HCT116 (cell line): ENCODE results near the gene SVIL. TPM values are rescaled to one million over a fixed set of nuclear protein-coding genes. Genes with fewer than 3 reads are reported as not detected.
A peak's percentile ranks its signal among the peaks of the same experiment; 100 is the strongest.

Experiments used
- ATAC-seq: fragments of 200-7000 bp; cut with Tn5 transposase; 2 replicates; pipeline ENCODE4 v1.9.1; 2020; ENCODE audit warnings: mild to moderate bottlenecking, moderate library complexity
- BruUV-seq: library from RNA; stranded (reverse); fragments of 400-500 nt; replicated peaks from 2 replicates; lab custom pipeline; 2021; lab: Mats Ljungman, UMichigan
- CTCF ChIA-PET: fragments of 300-600 bp; sonication (Branson Sonifier 250); formaldehyde crosslinking; loops from one replicate; lab custom pipeline; 2021; ENCODE audit warnings: antibody characterized with exemption; lab: Charles Lee
- POLR2A ChIA-PET: fragments of 300-600, 350-600 bp; sonication (Branson Sonifier 250); formaldehyde crosslinking; loops from one replicate; lab custom pipeline; 2021; ENCODE audit warnings: antibody characterized with exemption; lab: Charles Lee
- RAD21 ChIA-PET, 2 experiments: fragments of 300-600 bp; sonication (Branson Sonifier 250); formaldehyde crosslinking; loops; one replicate each; lab custom pipeline; 2023; ENCODE audit warnings: low total read pairs in 2 of 2; ENCODE audit not compliant: uncharacterized antibody in 2 of 2, unreplicated experiment in 2 of 2, low non-redundant PET in 1 of 2; lab: Charles Lee
- DNase-seq: peaks from one replicate; pipeline ENCODE4 v3.0.0-alpha.2; 2010; ENCODE audit warnings: low read depth, low spot score
- H2AFZ ChIP-seq: fragments of 200-600 bp; shearing (Covaris generic), sonication (generic); 2 replicates; pipeline ENCODE4 v1.6.1; 2017; ENCODE audit warnings: low read depth, mixed run types, mixed read lengths, antibody characterized with exemption, low read length; ENCODE audit not compliant: poor library complexity, severe bottlenecking
- H3K27ac ChIP-seq: 2 replicates; pipeline ENCODE4 v1.5.1; 2012; ENCODE audit warnings: low read depth, low read length
- H3K27me3 ChIP-seq: fragments of 200-600 bp; sonication (generic); 2 replicates; pipeline ENCODE4 v1.6.1; 2016; ENCODE audit warnings: mixed run types, low read length, mixed read lengths; ENCODE audit not compliant: insufficient read depth
- H3K36me3 ChIP-seq, 2 experiments: fragments of 200-500 bp in 1 of 2; fragments of 200-600 bp in 1 of 2; sonication (Bioruptor generic) in 1 of 2; sonication (generic) in 1 of 2; 2 replicates each; pipeline versions ENCODE4 v1.5.1 to v1.6.1; 2014 to 2016; ENCODE audit warnings: low read length in 2 of 2, inconsistent platforms in 1 of 2, mixed read lengths in 1 of 2, mixed run types in 1 of 2; ENCODE audit not compliant: insufficient read depth in 2 of 2, control insufficient read depth in 1 of 2
- H3K4me1 ChIP-seq, 2 experiments: fragments of 200-600 bp in 1 of 2; sonication (generic) in 1 of 2; 2 replicates each; pipeline versions ENCODE4 v1.5.1 to v1.6.1; 2012 to 2017; ENCODE audit warnings: low read length in 2 of 2, inconsistent platforms in 1 of 2, mild to moderate bottlenecking in 1 of 2, mixed read lengths in 1 of 2, mixed run types in 1 of 2, moderate library complexity in 1 of 2; ENCODE audit not compliant: insufficient read depth in 2 of 2, control insufficient read depth in 1 of 2
- H3K4me2 ChIP-seq: fragments of 200-600 bp; sonication (generic); 2 replicates; pipeline ENCODE4 v1.6.1; 2017; ENCODE audit warnings: mixed run types, low read length, mixed read lengths
- H3K4me3 ChIP-seq, 2 experiments: fragments of 200-600 bp in 1 of 2; sonication (generic) in 1 of 2; replicated peaks in 1 of 2; 2 replicates each; pipeline ENCODE4 v1.5.1; 2011 to 2016; ENCODE audit warnings: low read length in 2 of 2, control low read depth in 1 of 2, low read depth in 1 of 2, mild to moderate bottlenecking in 1 of 2, mixed read lengths in 1 of 2, mixed run types in 1 of 2
- H3K79me2 ChIP-seq: fragments of 200-600 bp; sonication (generic); 2 replicates; pipeline ENCODE4 v1.6.1; 2017; ENCODE audit warnings: mild to moderate bottlenecking, mixed run types, low read length, moderate library complexity, mixed read lengths; ENCODE audit not compliant: insufficient read depth
- H3K9ac ChIP-seq: fragments of 200-600 bp; sonication (generic); 2 replicates; pipeline ENCODE4 v1.6.1; 2016; ENCODE audit warnings: low read length, mixed read lengths
- H3K9me2 ChIP-seq: fragments of 200-600 bp; sonication (generic), shearing (Covaris generic); 2 replicates; pipeline ENCODE4 v1.6.1; 2017; ENCODE audit warnings: mixed run types, mild to moderate bottlenecking, moderate library complexity; ENCODE audit not compliant: insufficient read depth
- H3K9me3 ChIP-seq, 2 experiments: fragments of 200-500 bp in 1 of 2; fragments of 200-600 bp in 1 of 2; sonication (Bioruptor generic) in 1 of 2; sonication (generic) in 1 of 2; 2 replicates each; pipeline ENCODE4 v1.6.1; 2014 to 2017; ENCODE audit warnings: low read length in 2 of 2, mixed read lengths in 2 of 2, inconsistent platforms in 1 of 2, low read depth in 1 of 2, mild to moderate bottlenecking in 1 of 2, mixed run types in 1 of 2, moderate library complexity in 1 of 2; ENCODE audit not compliant: control insufficient read depth in 1 of 2, insufficient read depth in 1 of 2
- H4K20me1 ChIP-seq: fragments of 200-600 bp; sonication (generic), shearing (Covaris generic); 2 replicates; pipeline ENCODE4 v1.6.1; 2017; ENCODE audit warnings: mixed run types, mild to moderate bottlenecking, moderate library complexity; ENCODE audit not compliant: insufficient read depth
- CBX3 ChIP-seq: IDR thresholded peaks from 2 replicates; pipeline ENCODE4 v1.6.1; 2012; ENCODE audit warnings: low read depth
- CEBPB ChIP-seq: IDR thresholded peaks from 2 replicates; pipeline ENCODE4 v1.6.1; 2012; ENCODE audit warnings: low read depth
- EGR1 ChIP-seq: IDR thresholded peaks from 2 replicates; pipeline ENCODE4 v1.6.1; 2012; ENCODE audit warnings: low read depth
- ELF1 ChIP-seq: IDR thresholded peaks from 2 replicates; pipeline ENCODE4 v1.6.1; 2012; ENCODE audit warnings: low read depth, borderline replicate concordance
- EZH2 ChIP-seq: fragments of 200-600 bp; sonication (generic); IDR thresholded peaks from 2 replicates; pipeline ENCODE4 v1.6.1; 2017; ENCODE audit warnings: antibody characterized with exemption, mixed run types
- FOSL1 ChIP-seq: IDR thresholded peaks from 2 replicates; pipeline ENCODE4 v1.6.1; 2012; ENCODE audit warnings: low read depth
- JUND ChIP-seq: IDR thresholded peaks from 2 replicates; pipeline ENCODE4 v1.6.1; 2012
- POLR2A ChIP-seq: IDR thresholded peaks from 2 replicates; pipeline ENCODE4 v1.7.0; 2011; ENCODE audit warnings: borderline replicate concordance; ENCODE audit not compliant: insufficient read depth, insufficient read length; ENCODE audit errors: extremely low read depth
- POLR2AphosphoS5 ChIP-seq: IDR thresholded peaks from 2 replicates; pipeline ENCODE4 v1.6.1; 2011; ENCODE audit warnings: mild to moderate bottlenecking, low read depth, low read length, moderate library complexity
- RAD21 ChIP-seq: IDR thresholded peaks from 2 replicates; pipeline ENCODE4 v1.6.1; 2012; ENCODE audit warnings: low read depth, mild to moderate bottlenecking
- SIN3A ChIP-seq: IDR thresholded peaks from 2 replicates; pipeline ENCODE4 v1.6.1; 2012; ENCODE audit warnings: low read depth
- SP1 ChIP-seq: IDR thresholded peaks from 2 replicates; pipeline ENCODE4 v1.6.1; 2012; ENCODE audit warnings: low read depth
- SRF ChIP-seq: IDR thresholded peaks from 2 replicates; pipeline ENCODE4 v1.6.1; 2012; ENCODE audit warnings: low read depth
- YY1 ChIP-seq: IDR thresholded peaks from 2 replicates; pipeline ENCODE4 v1.6.1; 2011; ENCODE audit warnings: low read length, low read depth, moderate library complexity, mild to moderate bottlenecking; ENCODE audit not compliant: insufficient replicate concordance; ENCODE audit errors: extremely low read depth
- ZFX ChIP-seq: fragments of 450-650 bp; IDR thresholded peaks from 2 replicates; pipeline ENCODE4 v1.6.1; 2017
- ZNF274 ChIP-seq: fragments of 200-500 bp; sonication (Bioruptor generic); IDR thresholded peaks from 2 replicates; pipeline ENCODE4 v1.6.1; 2014; ENCODE audit warnings: mild to moderate bottlenecking, low read depth, low read length, inconsistent platforms
- intact Hi-C: fragments of 100-400 bp; cut with micrococcal nuclease; formaldehyde crosslinking; loops from 2 replicates; pipeline ENCODE4 v1.10.0; 2022
- total RNA-seq: library from RNA; stranded (reverse); gene quantifications from one replicate; pipeline ENCODE4 v1.2.1, GENCODE V29; 2021; ENCODE audit not compliant: unreplicated experiment
- TF ChIP-seq, protein P1 (sequence below), 3 experiments: fragments of 200-600 bp in 1 of 3; sonication (generic) in 1 of 3; IDR thresholded peaks in 2 of 3; conservative IDR thresholded peaks in 1 of 3; 2 replicates each; pipeline ENCODE4 v1.5.1; 2012 to 2017; ENCODE audit warnings: low read depth in 2 of 3, low read length in 2 of 3, antibody characterized with exemption in 1 of 3, borderline replicate concordance in 1 of 3, control low read depth in 1 of 3, mild to moderate bottlenecking in 1 of 3, mixed read lengths in 1 of 3, mixed run types in 1 of 3, moderate library complexity in 1 of 3; ENCODE audit not compliant: insufficient read depth in 1 of 3
- TF ChIP-seq, protein P2 (sequence below): IDR thresholded peaks from 2 replicates; pipeline ENCODE4 v1.6.1; 2012
- TF ChIP-seq, protein P3 (sequence below): IDR thresholded peaks from 2 replicates; pipeline ENCODE4 v1.6.1; 2012
- TF ChIP-seq, protein P4 (sequence below): IDR thresholded peaks from 2 replicates; pipeline ENCODE4 v1.6.1; 2011; ENCODE audit warnings: mild to moderate bottlenecking, low read length, moderate library complexity; ENCODE audit not compliant: insufficient replicate concordance; ENCODE audit errors: extremely low read depth

SVIL gene
- total RNA-seq, 1 experiment from 2014 or later: 27.0 TPM

DNA sequence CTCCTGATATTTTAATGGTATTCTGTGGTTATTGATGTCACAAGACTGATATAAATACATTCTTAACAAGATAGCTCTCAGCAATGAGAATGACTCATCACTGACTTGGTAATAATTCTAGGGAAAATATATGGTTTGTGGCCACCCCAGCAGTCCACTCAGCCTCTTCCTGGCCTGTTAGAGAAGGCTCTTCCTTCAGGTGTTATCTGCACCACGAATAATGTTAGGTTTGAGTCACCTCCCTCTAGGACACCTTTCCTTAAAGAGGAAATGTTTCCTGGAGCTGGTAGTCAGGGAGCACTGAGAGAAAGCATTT is 163.3 kb downstream of the SVIL start:
- no TSS peak for BruUV-seq
- Histone ChIP-seq H3K79me2 (no peaks in the 10 kb centered on the region), H3K9me2 (no peaks in the 10 kb centered on the region), H2AFZ (no peak overlapping the region), H3K36me3 (peaks cover 0 to 4% of the 10 kb centered on the region in 2 experiments; a peak in 1 of 4 replicates), H4K20me1 (no peaks in the 10 kb centered on the region), H3K4me1 (peaks cover 2 to 11% of the 10 kb centered on the region in 2 experiments; a peak in 3 of 4 replicates), H3K9ac (no peak overlapping the region), H3K27ac (no peak overlapping the region), H3K4me3 (no peak overlapping the region), H3K4me2 (peak overlapping the region; percentile 19), H3K9me3 (no peaks in the 10 kb centered on the region), H3K27me3 (no peaks in the 10 kb centered on the region)
- DNase-seq (no peak), ATAC-seq (peak; percentile 39; the same call in 1 of the 2 replicates)
- intact Hi-C loops: no loop called here
- ChIA-PET CTCF (interaction anchor here (1.1 kb wide), 1 partner anchor 25 kb away, joined by 6 read pairs; no protein-coding TSS in a partner anchor), POLR2A (no interaction called here), RAD21 (no interaction called here)
- no peak for TF ChIP-seq JUND
- TF ChIP-seq ELF1: no peak
- no peak for TF ChIP-seq SP1
- no peak for TF ChIP-seq POLR2AphosphoS5
- TF ChIP-seq EGR1: no peak
- TF ChIP-seq ZNF274: no peak
- no peak for TF ChIP-seq SIN3A
- TF ChIP-seq, protein P1, sequence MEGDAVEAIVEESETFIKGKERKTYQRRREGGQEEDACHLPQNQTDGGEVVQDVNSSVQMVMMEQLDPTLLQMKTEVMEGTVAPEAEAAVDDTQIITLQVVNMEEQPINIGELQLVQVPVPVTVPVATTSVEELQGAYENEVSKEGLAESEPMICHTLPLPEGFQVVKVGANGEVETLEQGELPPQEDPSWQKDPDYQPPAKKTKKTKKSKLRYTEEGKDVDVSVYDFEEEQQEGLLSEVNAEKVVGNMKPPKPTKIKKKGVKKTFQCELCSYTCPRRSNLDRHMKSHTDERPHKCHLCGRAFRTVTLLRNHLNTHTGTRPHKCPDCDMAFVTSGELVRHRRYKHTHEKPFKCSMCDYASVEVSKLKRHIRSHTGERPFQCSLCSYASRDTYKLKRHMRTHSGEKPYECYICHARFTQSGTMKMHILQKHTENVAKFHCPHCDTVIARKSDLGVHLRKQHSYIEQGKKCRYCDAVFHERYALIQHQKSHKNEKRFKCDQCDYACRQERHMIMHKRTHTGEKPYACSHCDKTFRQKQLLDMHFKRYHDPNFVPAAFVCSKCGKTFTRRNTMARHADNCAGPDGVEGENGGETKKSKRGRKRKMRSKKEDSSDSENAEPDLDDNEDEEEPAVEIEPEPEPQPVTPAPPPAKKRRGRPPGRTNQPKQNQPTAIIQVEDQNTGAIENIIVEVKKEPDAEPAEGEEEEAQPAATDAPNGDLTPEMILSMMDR (IDR thresholded peaks at IDR 0.05 in 2 of 3, conservative IDR thresholded peaks at IDR 0.05 in 1 of 3; ENCODE audit: borderline replicate concordance in 1 of 3, insufficient read depth in 1 of 3, low read depth in 2 of 3, low read length in 2 of 3): no peak
- TF ChIP-seq POLR2A: no peak
- TF ChIP-seq EZH2: no peak
- TF ChIP-seq, protein P2, sequence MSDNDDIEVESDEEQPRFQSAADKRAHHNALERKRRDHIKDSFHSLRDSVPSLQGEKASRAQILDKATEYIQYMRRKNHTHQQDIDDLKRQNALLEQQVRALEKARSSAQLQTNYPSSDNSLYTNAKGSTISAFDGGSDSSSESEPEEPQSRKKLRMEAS: no peak
- TF ChIP-seq YY1: no peak
- TF ChIP-seq CBX3: no peak
- no peak for TF ChIP-seq SRF
- TF ChIP-seq, protein P3, sequence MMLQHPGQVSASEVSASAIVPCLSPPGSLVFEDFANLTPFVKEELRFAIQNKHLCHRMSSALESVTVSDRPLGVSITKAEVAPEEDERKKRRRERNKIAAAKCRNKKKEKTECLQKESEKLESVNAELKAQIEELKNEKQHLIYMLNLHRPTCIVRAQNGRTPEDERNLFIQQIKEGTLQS: no peak
- TF ChIP-seq CEBPB: no peak
- no peak for TF ChIP-seq FOSL1
- no peak for TF ChIP-seq ZFX
- TF ChIP-seq, protein P4, sequence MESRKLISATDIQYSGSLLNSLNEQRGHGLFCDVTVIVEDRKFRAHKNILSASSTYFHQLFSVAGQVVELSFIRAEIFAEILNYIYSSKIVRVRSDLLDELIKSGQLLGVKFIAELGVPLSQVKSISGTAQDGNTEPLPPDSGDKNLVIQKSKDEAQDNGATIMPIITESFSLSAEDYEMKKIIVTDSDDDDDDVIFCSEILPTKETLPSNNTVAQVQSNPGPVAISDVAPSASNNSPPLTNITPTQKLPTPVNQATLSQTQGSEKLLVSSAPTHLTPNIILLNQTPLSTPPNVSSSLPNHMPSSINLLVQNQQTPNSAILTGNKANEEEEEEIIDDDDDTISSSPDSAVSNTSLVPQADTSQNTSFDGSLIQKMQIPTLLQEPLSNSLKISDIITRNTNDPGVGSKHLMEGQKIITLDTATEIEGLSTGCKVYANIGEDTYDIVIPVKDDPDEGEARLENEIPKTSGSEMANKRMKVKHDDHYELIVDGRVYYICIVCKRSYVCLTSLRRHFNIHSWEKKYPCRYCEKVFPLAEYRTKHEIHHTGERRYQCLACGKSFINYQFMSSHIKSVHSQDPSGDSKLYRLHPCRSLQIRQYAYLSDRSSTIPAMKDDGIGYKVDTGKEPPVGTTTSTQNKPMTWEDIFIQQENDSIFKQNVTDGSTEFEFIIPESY: no peak
- TF ChIP-seq RAD21: no peak
